Lung (tissue), 12 donors: ENCODE results near the gene PLA2G4F. TPM values are rescaled to one million over a fixed set of nuclear protein-coding genes. Genes with fewer than 3 reads are reported as not detected.

Source experiments
- ATAC-seq: fragments of 200-7000 bp; cut with Tn5 transposase; one replicate; pipeline ENCODE4 v1.9.1; 2020; ENCODE audit warnings: moderate number of reproducible peaks; ENCODE audit not compliant: insufficient read depth, low FRiP score
- DNase-seq, 3 donors: peaks; one replicate each; pipeline ENCODE4 v3.0.0-alpha.2; 2013 to 2017
- H3K27ac ChIP-seq, 2 donors: one replicate each; pipeline ENCODE4 v1.5.1; 2013; ENCODE audit warnings: mild to moderate bottlenecking in 2 of 2, moderate library complexity in 2 of 2, control low read depth in 1 of 2, inconsistent platforms in 1 of 2, low read depth in 1 of 2, low read length in 1 of 2
- H3K27me3 ChIP-seq, 3 donors: one replicate each; pipeline ENCODE4 v1.5.1; 2013; ENCODE audit warnings: low read length in 2 of 3; ENCODE audit not compliant: control insufficient read depth in 3 of 3, insufficient read depth in 3 of 3
- H3K36me3 ChIP-seq, 4 donors: one replicate each; pipeline ENCODE4 v1.5.1; 2013; ENCODE audit warnings: low read length in 4 of 4, mild to moderate bottlenecking in 1 of 4, moderate library complexity in 1 of 4; ENCODE audit not compliant: control insufficient read depth in 4 of 4, insufficient read depth in 4 of 4
- H3K4me1 ChIP-seq, 5 donors: one replicate each; pipeline ENCODE4 v1.5.1; 2013; ENCODE audit warnings: low read length in 5 of 5, mild to moderate bottlenecking in 2 of 5, moderate library complexity in 1 of 5; ENCODE audit not compliant: control insufficient read depth in 5 of 5, insufficient read depth in 5 of 5
- H3K4me3 ChIP-seq: one replicate; pipeline ENCODE4 v1.5.1; 2013; ENCODE audit warnings: mild to moderate bottlenecking, control low read depth, moderate library complexity
- H3K9ac ChIP-seq, 2 donors: one replicate each; pipeline ENCODE4 v1.5.1; 2013; ENCODE audit warnings: low read length in 2 of 2, control low read depth in 1 of 2; ENCODE audit not compliant: insufficient read depth in 1 of 2
- H3K9me3 ChIP-seq, 4 donors: one replicate each; pipeline ENCODE4 v1.5.1; 2013; ENCODE audit warnings: low read length in 3 of 4, mild to moderate bottlenecking in 1 of 4, moderate library complexity in 1 of 4; ENCODE audit not compliant: control insufficient read depth in 4 of 4, insufficient read depth in 3 of 4
- WGBS, 2 donors: extraction: QIAGEN DNeasy Blood & Tissue Kit; methylation state at CpG; one replicate each; pipeline ENCODE4 v1.1.7; 2013; 5-methylcytosine and 5-hydroxymethylcytosine counted together
- polyA plus RNA-seq, 2 donors: library from polyadenylated mRNA; stranded (reverse); fragments of 200-250 nt; gene quantifications; one replicate each; pipeline ENCODE4 v1.2.1, GENCODE V29; 2013
- total RNA-seq, 2 donors: library from RNA; depleted of rRNA in 1 of 2; stranded (reverse); fragments of >200 nt in 1 of 2; gene quantifications; one replicate each; pipeline ENCODE4 v1.2.1, GENCODE V29; 2014 to 2021
- TF ChIP-seq, protein P1 (sequence below): IDR thresholded peaks from 2 replicates; pipeline ENCODE4 v1.5.1; 2012; ENCODE audit warnings: mild to moderate bottlenecking; ENCODE audit errors: control extremely low read depth, extremely low read depth
- donor health status: control.
- donor health status: control.
- donor health status: Bipolar disorder and iron deficiency.
- donor health status: healthy.
- donor health status: DM: yes; HTN: yes; CAD: no.

Gene PLA2G4F
- total and polyA plus RNA-seq, 4 donors, result 10.9 to 116 (median 41.8) TPM

DNA sequence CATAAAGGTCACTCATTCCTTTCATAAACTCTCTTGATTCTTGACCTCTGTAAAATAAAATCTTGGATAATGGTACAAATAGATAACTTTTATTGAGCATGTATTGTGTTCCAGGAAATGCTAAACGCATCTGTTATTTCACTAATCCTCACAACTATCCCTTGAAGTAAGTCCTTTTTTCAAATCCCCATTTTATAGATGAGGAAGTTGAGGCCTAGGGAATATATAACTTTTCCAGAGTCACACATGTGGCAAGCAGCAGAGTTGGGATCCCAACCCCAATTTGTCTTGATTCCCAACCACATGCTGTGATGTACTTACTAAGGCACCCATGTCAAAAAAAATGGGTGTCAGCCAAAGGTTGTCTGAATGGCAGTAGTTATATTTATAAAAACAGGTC lies 45.4 kb upstream of the PLA2G4F start:
- H3K4me1 ChIP-seq, result peaks cover 0 to 6% (median 4%) of the 10 kb centered on the region in 5 donors
- H3K9ac ChIP-seq, result no peak overlapping the region
- TF ChIP-seq, protein P1, sequence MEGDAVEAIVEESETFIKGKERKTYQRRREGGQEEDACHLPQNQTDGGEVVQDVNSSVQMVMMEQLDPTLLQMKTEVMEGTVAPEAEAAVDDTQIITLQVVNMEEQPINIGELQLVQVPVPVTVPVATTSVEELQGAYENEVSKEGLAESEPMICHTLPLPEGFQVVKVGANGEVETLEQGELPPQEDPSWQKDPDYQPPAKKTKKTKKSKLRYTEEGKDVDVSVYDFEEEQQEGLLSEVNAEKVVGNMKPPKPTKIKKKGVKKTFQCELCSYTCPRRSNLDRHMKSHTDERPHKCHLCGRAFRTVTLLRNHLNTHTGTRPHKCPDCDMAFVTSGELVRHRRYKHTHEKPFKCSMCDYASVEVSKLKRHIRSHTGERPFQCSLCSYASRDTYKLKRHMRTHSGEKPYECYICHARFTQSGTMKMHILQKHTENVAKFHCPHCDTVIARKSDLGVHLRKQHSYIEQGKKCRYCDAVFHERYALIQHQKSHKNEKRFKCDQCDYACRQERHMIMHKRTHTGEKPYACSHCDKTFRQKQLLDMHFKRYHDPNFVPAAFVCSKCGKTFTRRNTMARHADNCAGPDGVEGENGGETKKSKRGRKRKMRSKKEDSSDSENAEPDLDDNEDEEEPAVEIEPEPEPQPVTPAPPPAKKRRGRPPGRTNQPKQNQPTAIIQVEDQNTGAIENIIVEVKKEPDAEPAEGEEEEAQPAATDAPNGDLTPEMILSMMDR, result no peak
- H3K36me3 ChIP-seq, result peaks cover 6 to 21% (median 11%) of the 10 kb centered on the region in 4 donors
- no peak overlapping the region for H3K4me3 ChIP-seq
- 92 to 98% methylated on average over 1 of the region's 1 CpG for WGBS, 2 donors
- DNase-seq, result no peak
- H3K27me3 ChIP-seq, result no peaks in the 10 kb centered on the region
- no peak overlapping the region for H3K27ac ChIP-seq
- H3K9me3 ChIP-seq, result no peaks in the 10 kb centered on the region
- no peak for ATAC-seq

DNA sequence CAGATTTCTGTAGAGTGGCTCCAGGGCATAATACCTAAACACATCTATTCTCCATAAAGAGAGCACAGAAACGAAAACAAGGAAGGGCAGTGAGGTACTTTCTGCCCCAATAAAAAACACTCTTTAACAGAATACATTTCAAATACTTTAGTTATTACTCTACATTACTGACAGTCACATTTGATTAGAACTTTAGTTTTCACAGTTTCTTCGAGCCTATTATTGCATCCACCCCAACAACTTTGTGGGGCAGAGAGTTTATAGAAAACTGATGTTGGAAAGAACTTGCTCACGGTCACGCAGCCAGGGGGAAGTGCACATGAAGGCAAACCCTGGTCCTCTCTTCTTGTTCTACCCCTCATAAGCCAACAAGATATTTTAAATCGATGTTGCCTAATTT lies 42.7 kb upstream of the PLA2G4F start:
- ATAC-seq (no peak), DNase-seq (no peak)
- Histone ChIP-seq H3K27me3 (no peaks in the 10 kb centered on the region), H3K4me1 (peaks cover 0 to 2% (median 0%) of the 10 kb centered on the region in 5 donors), H3K4me3 (no peak overlapping the region), H3K36me3 (peaks cover 6 to 24% (median 10%) of the 10 kb centered on the region in 4 donors), H3K9ac (no peak overlapping the region), H3K9me3 (no peaks in the 10 kb centered on the region), H3K27ac (no peak overlapping the region)
- 94 to 98% methylated on average over 5 of the region's 5 CpGs for WGBS, 2 donors
- TF ChIP-seq, protein P1, result no peak

DNA sequence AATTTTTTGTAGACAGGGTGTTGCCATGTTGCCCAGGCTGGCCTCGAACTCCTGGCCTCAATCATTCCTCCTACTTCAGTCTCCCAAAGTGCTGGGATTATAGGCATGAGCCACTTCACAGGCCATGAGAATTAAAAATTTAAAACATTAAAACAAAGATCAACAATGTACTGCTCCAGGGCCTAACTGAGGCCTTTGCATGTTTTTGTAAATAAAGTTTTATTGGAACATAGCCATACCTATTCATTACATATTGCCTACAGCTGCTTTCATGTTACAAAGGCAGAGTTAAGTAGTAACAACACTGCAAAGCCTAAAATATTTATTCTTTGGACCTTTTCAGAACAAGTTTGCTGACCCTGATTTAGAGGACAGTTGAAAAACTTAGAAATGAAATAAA lies 42.1 kb upstream of the PLA2G4F start:
- H3K9me3 ChIP-seq, result no peaks in the 10 kb centered on the region
- TF ChIP-seq, protein P1, result no peak
- no peak for ATAC-seq
- no peak overlapping the region for H3K9ac ChIP-seq
- H3K27me3 ChIP-seq, result no peaks in the 10 kb centered on the region
- no peak overlapping the region for H3K4me3 ChIP-seq
- H3K4me1 ChIP-seq, result peaks cover 0 to 2% (median 0%) of the 10 kb centered on the region in 5 donors
- no peak for DNase-seq
- no peak overlapping the region for H3K27ac ChIP-seq
- peaks cover 6 to 24% (median 10%) of the 10 kb centered on the region in 4 donors for H3K36me3 ChIP-seq
- WGBS, 2 donors, result 100% methylated on average over 1 of the region's 1 CpG

DNA sequence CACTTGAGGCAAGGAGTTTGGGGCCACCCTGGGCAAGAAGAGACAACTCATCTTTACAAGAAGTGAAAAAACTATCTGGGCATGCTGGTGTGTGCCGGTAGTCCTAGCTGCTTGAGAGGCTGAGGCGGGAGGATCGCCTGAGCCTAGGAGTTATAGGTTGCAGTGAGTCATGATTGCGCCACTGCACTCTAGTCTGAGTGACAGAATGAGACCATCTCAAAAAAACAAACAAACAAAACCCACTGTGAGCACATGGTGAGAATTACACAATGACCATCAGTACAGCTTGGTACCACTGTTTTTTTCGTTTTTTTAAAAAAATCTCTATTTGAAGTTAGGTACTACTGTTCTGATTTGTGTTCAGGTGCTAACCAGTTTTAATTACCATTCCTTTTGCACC lies 38.1 kb upstream of the PLA2G4F start:
- Histone ChIP-seq H3K27me3 (no peaks in the 10 kb centered on the region), H3K9ac (no peak overlapping the region), H3K9me3 (no peaks in the 10 kb centered on the region), H3K36me3 (peaks cover 11 to 32% (median 22%) of the 10 kb centered on the region in 4 donors), H3K4me1 (peaks cover 0 to 2% (median 0%) of the 10 kb centered on the region in 5 donors), H3K27ac (no peak overlapping the region), H3K4me3 (no peak overlapping the region)
- ATAC-seq (no peak), DNase-seq (no peak)
- 73 to 74% methylated on average over 5 of the region's 5 CpGs for WGBS, 2 donors
- TF ChIP-seq, protein P1, result no peak
